GM12873 (cell line): ENCODE data around the gene RAD52.

Experiments
- CTCF ChIP-seq: IDR thresholded peaks from 2 replicates; pipeline ENCODE4 v1.5.1; 2012; ENCODE audit warnings: low read depth, mild to moderate bottlenecking, moderate library complexity, low read length, control low read depth; ENCODE audit not compliant: insufficient read depth; ENCODE audit errors: missing control alignments

Gene RAD52

GRCh38 chr12:949453-950191 lies at the start of gene RAD52:
RAD52 (minus strand) TSS chr12:949694; CDS start chr12:933058, 16,636 bp downstream.
- TF ChIP-seq CTCF, result peak; percentile 85

- no peak for TF ChIP-seq CTCF
Measured at GRCh38 chr12:998020-998874, 48.8 kb upstream of the RAD52 start.

GRCh38 chr12:997505-997904 lies 48.0 kb upstream of the RAD52 start:
- no peak for TF ChIP-seq CTCF

- TF ChIP-seq CTCF, result no peak
Measured at GRCh38 chr12:996881-997280, 47.4 kb upstream of the RAD52 start.

GRCh38 chr12:992647-993046 lies 43.2 kb upstream of the RAD52 start:
- TF ChIP-seq CTCF, result no peak

DNA sequence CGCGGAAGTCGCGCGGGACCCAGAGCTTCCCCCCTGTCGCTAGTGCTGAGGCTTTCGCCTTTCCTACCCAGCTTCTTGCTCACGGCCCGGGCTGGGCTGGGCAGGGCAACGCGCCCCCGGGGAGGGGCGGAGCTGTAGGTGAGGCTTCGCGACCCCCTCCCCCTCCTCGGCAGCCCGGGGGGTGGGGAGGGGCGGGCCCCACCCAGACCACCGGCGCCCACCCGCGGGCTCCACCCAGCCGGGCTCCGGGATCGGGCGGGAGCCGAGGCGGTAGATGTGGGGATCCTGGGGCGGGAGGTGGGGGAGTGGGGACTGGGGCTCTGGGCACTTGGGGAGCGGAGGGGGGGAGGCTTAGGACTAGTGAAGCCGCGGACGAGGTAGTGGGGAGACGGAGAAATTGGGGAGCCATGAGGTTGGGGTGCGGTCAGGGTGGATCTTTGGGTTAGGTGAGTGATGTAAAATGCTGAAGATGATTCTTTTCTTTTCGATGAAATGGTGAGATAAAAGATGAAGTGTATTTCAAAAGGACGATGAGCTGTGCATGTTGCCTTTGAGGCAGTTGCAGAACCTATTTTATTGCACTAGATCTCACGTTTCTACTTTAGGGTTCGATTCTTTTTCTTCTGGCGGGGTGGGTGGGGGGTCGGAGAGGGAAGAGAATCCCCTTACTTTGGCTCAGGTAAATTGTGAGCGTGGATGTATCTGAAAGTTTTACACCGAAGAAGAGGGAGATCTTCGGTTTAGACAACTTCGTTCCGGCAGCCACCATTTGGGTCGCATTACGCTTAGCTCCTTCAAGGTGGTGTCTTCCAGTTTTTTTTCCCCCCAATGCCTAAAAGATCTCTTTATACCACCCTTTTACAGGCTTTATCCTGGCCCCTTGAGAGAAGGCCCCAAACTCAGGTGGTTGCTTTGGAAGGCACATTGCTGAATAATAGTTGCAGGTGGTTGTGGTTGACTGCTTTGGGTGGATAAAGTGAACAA lies 42.1 kb upstream of the RAD52 start:
- no peak for TF ChIP-seq CTCF
